HG02610 (cell line): ENCODE results near the gene DCDC2.
"Not testable (repeated sequence)": the region's sequence is repeated elsewhere in the genome, so short reads cannot be mapped to it uniquely, and the experiment has no call there.

ENCODE experiments used
- ATAC-seq: cut with Tn5 transposase; IDR thresholded peaks from one replicate; pipeline ENCODE4 v1.9.1; 2021; ENCODE audit warnings: mild to moderate bottlenecking, moderate library complexity; ENCODE audit not compliant: unreplicated experiment

DCDC2 gene

GRCh38 chr6:24381476-24382219 is 23.8 kb upstream of the DCDC2 start:
- no peak for ATAC-seq

DNA sequence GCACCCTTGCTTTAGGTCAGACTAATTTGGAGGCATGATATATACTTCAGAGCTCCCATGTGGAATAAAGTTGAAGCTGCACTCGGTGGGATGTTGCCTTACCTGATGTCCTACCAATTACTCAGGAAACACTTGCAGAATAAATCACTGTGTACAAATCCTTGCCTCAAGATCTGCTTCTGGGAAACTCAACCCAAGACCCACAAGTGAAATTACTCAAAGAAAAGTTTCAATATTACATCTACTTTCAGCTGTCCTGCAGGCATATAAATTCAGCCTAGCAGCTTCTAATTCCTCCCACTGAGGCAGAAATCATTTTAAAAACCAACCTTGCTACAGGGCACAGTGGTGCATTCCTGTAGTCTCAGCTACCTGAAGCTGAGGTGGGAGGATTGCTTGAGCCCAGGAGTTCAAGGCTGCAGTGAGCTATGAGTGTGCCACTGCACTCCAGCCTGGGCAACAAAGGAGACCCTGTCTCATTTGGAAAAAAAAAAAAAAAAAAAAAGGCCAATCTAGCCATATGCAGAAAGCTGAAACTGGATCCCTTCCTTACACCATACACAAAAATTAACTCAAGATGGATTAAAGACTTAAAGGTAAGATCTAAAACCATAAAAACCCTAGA is 20.7 kb upstream of the DCDC2 start:
- peak; percentile 71 for ATAC-seq

- no peak for ATAC-seq
Observed at GRCh38 chr6:24376871-24377270, 19.0 kb upstream of the DCDC2 start.

- no peak for ATAC-seq
Observed at GRCh38 chr6:24374612-24375011, 16.8 kb upstream of the DCDC2 start.

- ATAC-seq: not testable (repeated sequence)
Observed at GRCh38 chr6:24365103-24365633, 7.3 kb upstream of the DCDC2 start.

- not testable (repeated sequence) for ATAC-seq
Observed at GRCh38 chr6:24362363-24362762, 4.5 kb upstream of the DCDC2 start.

DNA sequence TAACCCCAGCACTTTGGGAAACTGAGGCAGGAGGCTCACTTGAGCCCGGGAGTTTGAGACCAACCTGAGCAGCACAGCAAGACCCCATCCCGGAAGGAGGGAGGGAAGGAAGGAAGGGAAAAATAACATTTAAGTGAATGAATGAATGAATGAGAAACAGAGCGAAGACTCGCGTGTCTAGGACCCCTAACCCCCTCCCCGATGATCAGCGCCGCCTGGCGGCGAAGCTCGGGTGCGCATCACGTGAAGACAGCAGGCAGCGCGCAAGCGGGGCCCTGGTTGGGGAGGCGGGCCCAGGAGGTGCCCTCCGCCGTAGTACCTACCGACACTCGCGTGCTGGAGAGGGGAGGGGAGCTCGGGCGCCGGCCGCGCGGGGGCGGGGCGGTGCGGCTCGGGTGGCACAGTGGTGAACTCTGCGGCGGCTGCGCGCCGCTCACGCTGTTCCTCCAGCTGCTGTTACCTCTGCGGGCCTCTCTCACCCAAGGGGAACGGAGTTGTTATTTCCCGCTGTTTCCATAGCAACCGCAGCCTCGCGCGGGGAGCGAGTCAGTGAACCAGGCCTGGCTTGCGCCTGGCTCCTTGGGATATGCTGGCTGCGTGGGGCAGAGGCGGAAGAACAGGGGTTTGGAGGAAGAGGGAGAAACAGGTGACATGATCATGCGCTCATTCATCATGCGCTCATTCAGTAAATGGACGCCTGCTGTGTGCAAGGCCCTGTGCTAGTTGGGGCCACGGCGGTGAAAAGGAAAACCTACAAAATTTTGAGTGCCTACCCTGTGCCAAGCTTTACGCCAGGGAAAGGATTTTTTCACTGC is 2.0 kb upstream of the DCDC2 start:
- peak; percentile 81 for ATAC-seq

DNA sequence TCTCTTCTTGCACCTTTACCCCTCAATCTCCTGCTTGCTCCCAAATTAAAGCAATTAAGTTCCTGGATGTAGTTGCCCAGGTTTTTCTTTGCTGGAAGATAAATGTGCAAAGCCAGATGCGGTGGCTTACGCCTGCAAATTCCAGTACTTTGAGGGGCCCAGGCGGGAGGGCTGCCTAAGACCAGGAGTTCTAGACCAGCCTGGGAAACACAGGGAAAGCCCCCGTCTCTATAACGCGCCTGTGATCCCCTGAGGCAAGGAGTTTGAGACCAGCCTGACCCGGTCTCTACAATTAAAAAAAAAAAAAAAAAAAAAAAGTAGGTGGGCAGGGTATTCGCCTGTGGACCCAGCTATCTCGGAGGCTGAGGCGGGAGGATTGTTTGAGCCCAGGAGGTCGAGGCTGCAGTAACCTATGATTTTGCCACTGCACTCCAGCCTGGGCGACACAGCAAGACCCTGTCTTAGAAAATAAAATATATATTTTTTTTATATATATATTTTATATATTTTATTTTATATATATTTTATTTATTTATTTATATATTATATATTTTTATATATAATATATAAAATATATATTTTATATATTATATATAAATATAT is 461 bp upstream of the DCDC2 start:
- ATAC-seq: no peak

GRCh38 chr6:24356310-24356973 is 1.4 kb downstream of the DCDC2 start:
- ATAC-seq: no peak

DNA sequence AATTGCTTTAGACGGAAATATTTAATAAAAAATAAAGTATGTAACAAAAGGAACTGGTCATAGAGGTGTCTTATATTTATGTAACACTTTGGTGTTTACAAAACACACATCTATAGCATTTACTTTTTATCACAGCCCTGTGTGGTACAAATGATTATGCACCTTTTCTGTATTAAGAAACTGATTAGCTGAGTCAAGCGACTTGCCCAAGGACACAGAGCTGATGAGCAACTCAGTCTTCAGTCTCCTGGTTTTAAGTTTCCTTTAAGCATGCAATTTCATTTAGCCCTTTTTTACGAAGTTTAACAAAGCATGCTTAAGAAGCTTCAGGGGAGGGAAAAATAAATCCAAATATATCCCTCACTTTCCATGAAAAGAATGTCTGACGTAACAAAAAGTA is 2.5 kb downstream of the DCDC2 start:
- no peak for ATAC-seq

DNA sequence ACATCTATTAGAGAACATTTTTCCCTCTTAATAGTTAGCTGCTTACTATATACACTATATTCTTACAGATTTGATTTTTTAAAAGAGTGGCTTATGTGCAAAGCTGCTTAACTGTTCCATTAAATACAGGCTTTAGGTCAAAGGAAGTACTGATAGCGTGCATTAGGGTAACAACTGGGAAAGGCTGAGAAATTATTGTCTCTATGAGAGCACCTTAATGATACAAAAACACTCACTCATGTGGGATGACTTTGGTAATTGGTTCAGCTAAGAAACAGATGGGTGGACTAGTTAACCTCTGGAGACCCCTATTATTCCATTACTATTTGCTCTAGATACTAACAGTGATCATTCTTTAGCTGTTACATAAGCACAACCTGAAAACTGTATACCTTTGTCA is 4.0 kb downstream of the DCDC2 start:
- no peak for ATAC-seq

GRCh38 chr6:24352434-24352833 is 5.4 kb downstream of the DCDC2 start:
- no peak for ATAC-seq

DNA sequence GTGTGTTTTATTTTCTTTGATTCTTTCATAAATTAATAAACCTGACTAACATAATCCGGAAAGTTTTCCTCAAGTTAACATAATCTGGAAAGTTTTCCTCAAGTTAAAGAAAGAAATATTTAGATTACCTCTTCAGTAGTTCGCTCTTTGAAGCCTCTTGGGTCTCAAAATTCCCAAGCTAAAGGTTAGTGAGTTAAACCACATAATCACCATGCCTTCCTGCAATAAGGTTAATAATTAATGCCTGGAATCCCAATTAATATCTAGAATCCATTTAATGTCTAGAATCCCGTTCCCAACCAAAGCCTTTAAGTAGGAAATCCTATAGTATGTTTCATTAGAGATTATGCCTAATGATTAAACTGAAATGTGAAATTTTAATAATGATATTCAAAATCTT is 12.9 kb downstream of the DCDC2 start:
- ATAC-seq: no peak

GRCh38 chr6:24340998-24341938 is 16.6 kb downstream of the DCDC2 start:
- no peak for ATAC-seq

DNA sequence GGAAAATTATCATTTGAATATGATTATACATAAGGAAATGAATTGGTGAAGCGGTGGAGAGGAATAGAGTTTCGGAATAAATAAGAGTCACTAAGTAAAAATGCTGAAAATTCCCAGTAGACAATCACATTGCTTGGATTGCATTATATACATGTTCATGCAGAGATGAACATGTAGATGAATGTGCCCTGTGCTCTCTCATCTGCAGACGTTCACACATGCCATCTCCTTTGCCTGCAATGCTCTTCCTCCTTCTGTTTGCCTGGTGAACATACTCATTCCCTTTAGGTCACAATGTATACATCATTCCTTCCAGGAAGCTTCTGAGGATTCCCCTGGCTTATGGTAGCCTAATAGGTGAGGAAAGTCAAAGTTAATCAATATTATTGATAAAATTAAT is 17.9 kb downstream of the DCDC2 start:
- ATAC-seq: no peak

- no peak for ATAC-seq
Observed at GRCh38 chr6:24334285-24334684, 23.6 kb downstream of the DCDC2 start.

DNA sequence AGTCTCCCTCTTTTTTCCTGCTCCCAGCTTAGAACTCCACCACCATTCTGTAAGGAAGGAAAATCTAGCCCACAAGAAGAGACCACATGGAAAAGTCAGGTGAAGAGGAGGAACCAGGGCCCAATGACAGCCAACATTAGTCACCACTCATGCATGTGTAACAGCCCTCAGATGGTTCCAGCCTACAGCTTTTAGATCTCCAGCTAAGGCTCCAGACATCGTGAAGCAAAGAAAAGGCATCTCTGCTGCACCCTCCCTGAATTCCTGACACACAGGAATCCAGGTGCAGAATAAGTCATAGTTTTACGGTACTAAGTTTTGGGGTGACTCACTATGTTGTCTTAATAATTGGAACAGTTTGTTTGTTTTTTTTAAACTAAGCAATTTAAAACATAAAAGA is 25.5 kb downstream of the DCDC2 start:
- no peak for ATAC-seq

GRCh38 chr6:24330137-24330732 is 27.6 kb downstream of the DCDC2 start:
- ATAC-seq: no peak

GRCh38 chr6:24329451-24329850 is 28.4 kb downstream of the DCDC2 start:
- no peak for ATAC-seq
